C4-2B (cell line): Measurements from ENCODE around the gene ZNF717.
A peak's percentile ranks its signal among the peaks of the same experiment; 100 is the strongest.
"Not testable (repeated sequence)": the region's sequence is repeated elsewhere in the genome, so short reads cannot be mapped to it uniquely, and the experiment has no call there.

Experiments used
- H3K27ac ChIP-seq: fragments of 450-650 bp; 2 replicates; pipeline ENCODE4 v1.5.1; 2017
- ZFX ChIP-seq: fragments of 450-650 bp; IDR thresholded peaks from 2 replicates; pipeline ENCODE4 v1.6.1; 2017
- TF ChIP-seq, protein P1 (sequence below): fragments of 450-650 bp; conservative IDR thresholded peaks from 2 replicates; pipeline ENCODE4 v1.5.1; 2017; ENCODE audit warnings: mild to moderate bottlenecking

The ZNF717 gene

DNA sequence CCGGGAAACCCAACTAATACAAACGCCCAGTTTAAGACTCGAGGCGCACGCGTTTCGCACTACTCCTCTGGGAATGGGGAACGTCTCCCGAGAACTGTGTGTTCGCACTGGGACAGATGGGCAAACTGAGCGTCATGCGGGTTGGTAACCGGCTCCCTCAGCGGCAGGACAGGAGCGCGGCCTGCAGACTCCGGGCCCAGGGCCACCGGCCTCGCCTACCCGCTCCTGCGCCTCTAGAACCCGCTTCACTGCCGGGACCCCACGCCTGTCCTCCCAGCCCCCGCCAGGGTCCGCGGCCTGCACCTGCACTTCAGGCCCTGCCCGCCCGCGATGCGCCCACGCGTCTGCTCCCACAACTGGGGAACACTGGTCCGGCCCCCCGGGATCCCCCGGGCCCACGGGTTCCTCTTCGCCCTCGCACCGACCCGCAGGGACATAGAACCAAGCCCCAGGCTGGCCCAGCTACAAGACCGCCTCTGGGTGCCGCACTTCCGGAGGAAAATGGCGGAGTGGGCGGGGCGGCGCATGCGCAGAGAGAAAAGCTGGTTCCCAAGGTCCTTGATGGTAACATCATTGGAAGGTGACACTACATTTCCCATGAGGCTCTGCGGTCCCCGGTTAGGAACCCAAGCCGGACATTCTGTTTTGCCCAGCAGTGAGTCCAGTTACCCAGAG is at the start of gene ZNF717:
Gene ZNF717 (minus strand): TSS at position 469 of the 675 bp plus-strand sequence. CDS start 2,187 bp downstream, outside the sequence.
- peak within 1 kb of the TSS; percentile 87 for H3K27ac ChIP-seq

DNA sequence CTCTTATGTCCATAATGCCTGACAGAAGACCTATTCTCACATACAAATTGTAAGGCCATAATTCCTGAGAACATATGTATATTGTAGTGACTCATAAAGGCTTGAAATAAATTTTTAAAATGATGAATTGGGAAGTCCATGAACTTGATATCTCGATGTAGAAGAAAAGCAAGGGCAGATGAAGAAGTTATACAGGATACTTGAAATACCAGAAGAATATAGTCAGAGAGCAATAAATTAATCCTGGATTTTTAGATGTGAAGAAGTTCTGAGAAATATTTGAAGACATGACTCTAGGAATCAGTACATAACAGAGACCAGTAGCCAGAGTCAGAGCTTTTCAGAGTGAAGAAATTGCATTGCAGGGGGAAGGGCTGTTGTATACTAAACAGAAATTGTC is 45.7 kb upstream of the ZNF717 start:
- H3K27ac ChIP-seq = not testable (repeated sequence)

More for the DNA sequence above, at the start of gene ZNF717:
- peak; percentile 78 for TF ChIP-seq ZFX

DNA sequence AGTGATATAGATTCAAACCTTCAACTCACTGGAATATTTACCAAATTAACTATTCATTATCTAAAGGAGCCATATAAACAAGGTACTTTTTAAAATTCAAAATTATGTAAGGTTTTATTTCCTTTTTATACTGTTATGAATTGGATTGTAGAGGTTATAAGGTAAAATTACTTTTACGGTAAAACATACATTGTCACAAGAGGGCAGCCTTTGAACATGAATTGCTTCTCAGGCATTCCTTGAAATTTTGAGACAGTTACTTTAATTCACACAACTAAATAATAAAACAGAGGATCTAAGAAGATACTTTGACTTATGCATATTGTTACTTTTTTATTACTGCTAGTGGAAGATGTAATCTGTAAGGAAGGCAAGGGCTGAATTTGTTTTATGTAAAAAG is 32.7 kb upstream of the ZNF717 start:
- H3K27ac ChIP-seq = not testable (repeated sequence)
- TF ChIP-seq, protein P1, sequence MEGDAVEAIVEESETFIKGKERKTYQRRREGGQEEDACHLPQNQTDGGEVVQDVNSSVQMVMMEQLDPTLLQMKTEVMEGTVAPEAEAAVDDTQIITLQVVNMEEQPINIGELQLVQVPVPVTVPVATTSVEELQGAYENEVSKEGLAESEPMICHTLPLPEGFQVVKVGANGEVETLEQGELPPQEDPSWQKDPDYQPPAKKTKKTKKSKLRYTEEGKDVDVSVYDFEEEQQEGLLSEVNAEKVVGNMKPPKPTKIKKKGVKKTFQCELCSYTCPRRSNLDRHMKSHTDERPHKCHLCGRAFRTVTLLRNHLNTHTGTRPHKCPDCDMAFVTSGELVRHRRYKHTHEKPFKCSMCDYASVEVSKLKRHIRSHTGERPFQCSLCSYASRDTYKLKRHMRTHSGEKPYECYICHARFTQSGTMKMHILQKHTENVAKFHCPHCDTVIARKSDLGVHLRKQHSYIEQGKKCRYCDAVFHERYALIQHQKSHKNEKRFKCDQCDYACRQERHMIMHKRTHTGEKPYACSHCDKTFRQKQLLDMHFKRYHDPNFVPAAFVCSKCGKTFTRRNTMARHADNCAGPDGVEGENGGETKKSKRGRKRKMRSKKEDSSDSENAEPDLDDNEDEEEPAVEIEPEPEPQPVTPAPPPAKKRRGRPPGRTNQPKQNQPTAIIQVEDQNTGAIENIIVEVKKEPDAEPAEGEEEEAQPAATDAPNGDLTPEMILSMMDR = peak; percentile 28

DNA sequence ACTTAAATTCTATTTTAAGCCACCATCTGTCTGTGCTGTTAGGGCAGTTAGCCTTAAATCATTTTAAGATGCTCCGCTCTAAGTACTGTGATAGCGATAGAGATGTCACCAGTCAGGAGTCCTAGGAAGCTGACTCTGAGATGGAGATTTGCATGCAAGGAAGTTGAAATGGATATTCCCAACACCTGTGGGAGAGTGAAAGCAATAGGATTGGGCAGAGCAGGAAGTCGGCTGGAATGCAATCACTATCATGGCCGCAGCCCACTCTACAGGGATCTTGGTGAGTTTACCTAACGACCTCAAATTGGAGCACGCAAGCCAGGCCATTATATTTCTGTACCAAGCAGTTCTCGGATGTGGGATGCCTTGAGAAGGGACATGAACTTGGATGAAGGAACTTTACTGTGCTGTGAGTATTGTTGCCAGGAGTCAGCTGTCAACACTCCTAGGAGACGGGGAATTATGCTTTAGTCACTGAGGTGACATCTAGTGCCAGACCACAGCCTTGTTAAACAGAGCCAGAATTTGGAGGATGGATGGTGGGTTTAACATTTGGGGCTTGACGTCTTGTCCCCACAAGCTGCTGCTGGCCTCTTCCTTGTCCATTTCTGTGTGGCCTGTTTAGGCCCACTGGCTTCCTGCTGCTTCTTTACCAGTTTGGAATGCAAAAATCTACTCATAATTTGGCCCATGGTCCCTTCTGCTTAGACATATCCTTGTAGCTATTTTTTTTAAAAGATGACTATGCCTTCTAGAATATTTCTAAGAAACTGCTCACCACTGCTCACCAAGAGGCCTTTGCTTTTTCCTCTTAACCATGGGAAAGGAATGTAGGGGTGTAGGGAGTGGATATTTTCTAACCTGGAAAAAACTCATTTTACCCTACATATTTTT is 31.2 kb upstream of the ZNF717 start:
- not testable (repeated sequence) for H3K27ac ChIP-seq

DNA sequence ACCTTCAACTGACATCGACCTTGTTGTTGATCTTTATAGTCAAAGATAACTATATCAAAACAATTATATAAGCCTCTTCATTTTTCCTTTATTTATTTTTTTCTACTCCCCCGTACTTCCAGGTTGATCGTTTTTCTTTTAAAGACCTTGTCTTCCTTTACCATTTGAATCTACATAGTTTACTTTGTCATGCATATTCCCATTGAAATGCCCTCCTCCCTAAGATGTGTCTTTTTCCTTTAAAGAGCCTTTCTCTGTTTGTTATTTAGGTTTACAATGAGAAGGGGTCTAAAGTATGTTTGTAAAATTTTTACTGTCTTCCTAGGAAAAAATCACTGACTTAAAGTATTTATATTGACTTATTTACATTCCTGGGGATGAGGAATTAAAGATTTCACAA is 29.4 kb upstream of the ZNF717 start:
- no peak overlapping the region for H3K27ac ChIP-seq
- TF ChIP-seq, protein P1 = no peak
- TF ChIP-seq ZFX = no peak

DNA sequence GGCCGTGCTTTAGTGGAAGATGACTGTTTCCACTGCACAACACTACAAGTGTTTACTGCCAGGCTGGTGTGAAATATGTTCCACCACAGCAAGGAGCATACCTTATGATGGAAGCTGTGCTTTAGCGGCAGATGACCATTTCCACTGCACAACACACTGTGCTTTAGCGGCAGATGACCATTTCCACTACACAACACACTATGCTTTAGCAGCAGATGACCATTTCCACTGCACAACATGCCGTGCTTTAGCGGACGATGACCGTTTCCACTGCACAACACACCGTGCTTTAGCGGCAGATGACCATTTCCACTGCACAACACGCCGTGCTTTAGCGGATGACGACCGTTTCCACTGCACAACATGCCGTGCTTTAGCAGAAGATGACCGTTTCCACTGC is 2.8 kb downstream of the ZNF717 start:
- no peak for TF ChIP-seq ZFX
- TF ChIP-seq, protein P1 = no peak
- no peak overlapping the region for H3K27ac ChIP-seq

DNA sequence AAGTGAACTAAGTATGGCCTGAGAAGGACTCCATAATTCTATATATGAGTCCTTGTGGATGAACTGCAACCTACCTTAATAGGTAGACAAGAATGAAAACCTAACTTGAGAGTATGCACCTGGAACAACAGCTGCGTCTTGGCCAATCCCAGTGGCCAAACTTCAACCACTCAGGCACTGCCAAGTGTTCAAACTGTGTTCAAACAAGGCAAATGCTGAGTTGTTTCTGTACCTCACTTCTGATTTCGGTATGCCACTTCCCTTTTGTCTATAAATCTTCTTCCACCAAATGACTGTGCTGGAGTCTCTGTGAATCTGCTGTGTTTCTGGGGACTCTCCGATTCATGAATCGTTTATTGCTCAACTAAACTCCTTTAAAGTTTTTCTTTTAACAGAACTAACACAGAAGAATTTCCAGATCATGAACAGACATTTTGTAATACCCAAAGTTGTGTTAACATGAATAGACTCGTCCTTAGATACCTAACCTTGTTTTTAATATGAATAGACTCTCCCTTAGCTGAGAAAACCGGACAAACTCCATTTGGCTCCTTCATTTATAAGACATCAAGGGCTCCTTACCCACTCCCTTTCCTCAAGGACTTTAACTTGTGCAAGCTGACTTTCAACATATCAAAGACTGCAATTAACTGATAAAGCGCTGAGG is 4.1 kb downstream of the ZNF717 start:
- TF ChIP-seq, protein P1 = no peak
- TF ChIP-seq ZFX = no peak
- no peak overlapping the region for H3K27ac ChIP-seq

DNA sequence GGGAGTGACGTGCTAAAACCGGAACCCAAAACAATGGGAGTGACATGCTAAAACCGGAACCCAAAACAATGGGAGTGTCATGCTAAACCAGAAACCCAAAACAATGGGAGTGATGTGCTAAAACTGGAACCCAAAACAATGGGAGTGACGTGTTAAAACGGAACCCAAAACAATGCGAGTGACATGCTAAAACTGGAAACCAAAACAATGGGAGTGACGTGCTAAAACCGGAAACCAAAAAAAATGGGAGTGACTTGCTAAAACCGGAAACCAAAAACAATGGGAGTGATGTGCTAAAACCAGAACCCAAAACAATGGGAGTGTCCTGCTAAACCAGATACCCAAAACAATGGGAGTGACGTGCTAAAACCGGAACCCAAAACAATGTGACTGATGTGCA is 7.6 kb downstream of the ZNF717 start:
- not testable (repeated sequence) for H3K27ac ChIP-seq

DNA sequence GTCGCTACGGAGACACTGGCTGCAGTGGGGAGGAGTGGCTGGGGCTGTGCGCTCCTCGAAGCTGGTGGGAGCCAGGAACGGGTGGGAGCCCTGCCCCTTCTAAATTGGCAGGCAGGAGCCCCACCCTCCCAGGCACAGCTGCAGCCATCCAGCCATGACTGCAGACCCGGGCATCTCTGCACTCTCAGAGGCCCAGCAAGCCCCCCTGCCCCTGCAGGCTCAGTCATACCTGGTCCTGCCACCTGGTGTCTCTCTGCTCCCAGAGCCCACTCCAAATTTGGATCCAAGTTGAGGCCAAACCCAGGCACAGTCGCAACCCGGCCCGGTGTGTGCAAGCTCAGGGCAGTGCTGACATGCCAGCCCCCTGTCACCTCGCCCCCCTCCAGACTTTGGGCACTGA is 13.7 kb downstream of the ZNF717 start:
- not testable (repeated sequence) for H3K27ac ChIP-seq
